ENCODE results near the gene CCDC186. TPM values are rescaled to one million over a fixed set of nuclear protein-coding genes. Genes with fewer than 3 reads are reported as not detected.

CCDC186 gene
- total RNA-seq, 1 experiment from 2014 or later, result 14.3 TPM

DNA sequence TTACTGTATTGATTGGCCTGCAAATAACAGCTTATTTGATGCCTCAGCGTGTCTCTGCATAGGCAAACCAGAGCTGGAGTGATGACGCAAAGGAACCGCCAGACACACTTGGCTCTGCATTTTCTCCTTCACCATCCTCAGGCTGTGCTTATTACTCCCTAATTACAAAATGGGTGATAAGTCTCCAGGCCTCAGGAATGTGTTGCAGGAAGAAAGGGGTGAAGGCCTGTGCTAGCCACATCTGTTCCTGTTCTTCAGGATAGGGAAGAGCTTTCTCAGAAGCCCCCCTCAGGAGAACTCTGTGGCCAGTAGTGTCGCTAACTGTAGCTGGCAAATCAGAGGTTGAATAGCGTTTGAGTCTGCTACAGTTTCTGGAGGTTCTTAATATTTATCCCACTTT, 10.3 kb upstream of the CCDC186 start:
- intact Hi-C loops (cut with micrococcal nuclease; ENCODE audit: unreplicated experiment), result no loop called here
- no peaks in the 10 kb centered on the region for H3F3A ChIP-seq (ENCODE audit: insufficient read depth, low read depth)
- POLR2A ChIA-PET (ENCODE audit: unreplicated experiment), result no interaction called here
- TF ChIP-seq, protein P1, sequence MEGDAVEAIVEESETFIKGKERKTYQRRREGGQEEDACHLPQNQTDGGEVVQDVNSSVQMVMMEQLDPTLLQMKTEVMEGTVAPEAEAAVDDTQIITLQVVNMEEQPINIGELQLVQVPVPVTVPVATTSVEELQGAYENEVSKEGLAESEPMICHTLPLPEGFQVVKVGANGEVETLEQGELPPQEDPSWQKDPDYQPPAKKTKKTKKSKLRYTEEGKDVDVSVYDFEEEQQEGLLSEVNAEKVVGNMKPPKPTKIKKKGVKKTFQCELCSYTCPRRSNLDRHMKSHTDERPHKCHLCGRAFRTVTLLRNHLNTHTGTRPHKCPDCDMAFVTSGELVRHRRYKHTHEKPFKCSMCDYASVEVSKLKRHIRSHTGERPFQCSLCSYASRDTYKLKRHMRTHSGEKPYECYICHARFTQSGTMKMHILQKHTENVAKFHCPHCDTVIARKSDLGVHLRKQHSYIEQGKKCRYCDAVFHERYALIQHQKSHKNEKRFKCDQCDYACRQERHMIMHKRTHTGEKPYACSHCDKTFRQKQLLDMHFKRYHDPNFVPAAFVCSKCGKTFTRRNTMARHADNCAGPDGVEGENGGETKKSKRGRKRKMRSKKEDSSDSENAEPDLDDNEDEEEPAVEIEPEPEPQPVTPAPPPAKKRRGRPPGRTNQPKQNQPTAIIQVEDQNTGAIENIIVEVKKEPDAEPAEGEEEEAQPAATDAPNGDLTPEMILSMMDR (conservative IDR thresholded peaks at IDR 0.05), result no peak
- no peak for TF ChIP-seq EZH2 (IDR thresholded peaks at IDR 0.05; ENCODE audit: low read depth)
- no peaks in the 10 kb centered on the region for H3K79me2 ChIP-seq (ENCODE audit: low read depth)
- H3K9me2 ChIP-seq (ENCODE audit: insufficient read depth), result no peaks in the 10 kb centered on the region
- CTCF ChIA-PET, result no interaction called here
- DNase-seq, result no peak
- H3K27ac ChIP-seq, result no peak overlapping the region
- no TSS peak for BruUV-seq (replicated peaks)
- H3K9me3 ChIP-seq (ENCODE audit: insufficient read depth, low read depth), result no peaks in the 10 kb centered on the region
- H3K36me3 ChIP-seq (ENCODE audit: low read depth), result no peaks in the 10 kb centered on the region
- H2AFZ ChIP-seq, result no peak overlapping the region
- H3K4me1 ChIP-seq (replicated peaks; ENCODE audit: insufficient read depth), result no peaks in the 10 kb centered on the region; the same call in 1 of the 2 replicates
- no peak overlapping the region for H3K4me3 ChIP-seq
- H3K27me3 ChIP-seq (ENCODE audit: insufficient read depth, low read depth), result no peaks in the 10 kb centered on the region
- H4K20me1 ChIP-seq (ENCODE audit: insufficient read depth), result no peaks in the 10 kb centered on the region
- H3K4me2 ChIP-seq, result no peak overlapping the region

DNA sequence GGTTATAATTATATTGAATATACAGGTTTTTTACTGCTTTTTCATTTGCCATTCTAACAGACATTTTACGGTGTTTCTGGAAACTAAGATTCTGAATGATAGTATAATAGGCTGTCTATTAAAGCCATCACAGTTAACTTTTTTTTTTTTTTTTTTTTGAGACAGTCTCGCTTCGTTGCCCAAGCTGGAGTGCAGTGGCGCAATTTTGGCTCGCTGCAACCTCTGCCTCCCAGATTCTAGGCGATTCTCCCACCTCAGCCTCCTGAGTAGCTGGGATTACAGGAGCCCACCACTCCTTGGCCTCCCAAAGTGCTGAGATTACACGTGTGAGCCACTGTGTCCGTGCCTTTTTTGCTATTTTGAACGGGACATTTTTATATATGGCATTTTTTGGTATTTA, 9.6 kb upstream of the CCDC186 start:
- no peak for DNase-seq
- no TSS peak for BruUV-seq (replicated peaks)
- no peak for TF ChIP-seq EZH2 (IDR thresholded peaks at IDR 0.05; ENCODE audit: low read depth)
- TF ChIP-seq, protein P1 (conservative IDR thresholded peaks at IDR 0.05), result no peak
- H3F3A ChIP-seq (ENCODE audit: insufficient read depth, low read depth), result no peaks in the 10 kb centered on the region
- H3K36me3 ChIP-seq (ENCODE audit: low read depth), result no peaks in the 10 kb centered on the region
- no peaks in the 10 kb centered on the region for H3K27me3 ChIP-seq (ENCODE audit: insufficient read depth, low read depth)
- H3K27ac ChIP-seq, result no peak overlapping the region
- intact Hi-C loops (cut with micrococcal nuclease; ENCODE audit: unreplicated experiment), result no loop called here
- ChIA-PET CTCF (no interaction called here), POLR2A (ENCODE audit: unreplicated experiment) (no interaction called here)
- no peaks in the 10 kb centered on the region for H3K9me2 ChIP-seq (ENCODE audit: insufficient read depth)
- H4K20me1 ChIP-seq (ENCODE audit: insufficient read depth), result no peaks in the 10 kb centered on the region
- H3K4me3 ChIP-seq, result no peak overlapping the region
- H3K4me2 ChIP-seq, result no peak overlapping the region
- H3K9me3 ChIP-seq (ENCODE audit: insufficient read depth, low read depth), result no peaks in the 10 kb centered on the region
- H3K79me2 ChIP-seq (ENCODE audit: low read depth), result no peaks in the 10 kb centered on the region
- H2AFZ ChIP-seq, result no peak overlapping the region
- H3K4me1 ChIP-seq (replicated peaks; ENCODE audit: insufficient read depth), result no peaks in the 10 kb centered on the region; the same call in 1 of the 2 replicates

DNA sequence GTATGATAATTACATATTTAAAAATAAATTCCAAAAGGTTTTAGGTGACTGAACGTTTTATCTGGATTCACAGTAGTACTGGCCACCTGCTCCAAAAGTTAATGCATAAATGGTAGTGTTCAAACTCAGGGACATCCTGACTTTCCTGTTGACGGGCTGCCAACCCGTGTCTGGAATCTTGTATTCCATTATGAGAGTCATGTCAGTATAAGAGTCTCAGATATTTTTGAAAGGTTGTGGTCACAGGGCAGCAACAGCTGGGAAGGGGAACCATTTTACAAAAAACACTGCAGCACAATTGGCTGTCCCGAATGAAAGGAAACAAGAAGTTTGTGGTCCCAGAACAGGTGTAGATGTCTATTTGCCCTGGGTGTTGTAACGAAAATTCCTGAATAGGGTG, 8.0 kb upstream of the CCDC186 start:
- H3K79me2 ChIP-seq (ENCODE audit: low read depth), result no peaks in the 10 kb centered on the region
- no peaks in the 10 kb centered on the region for H3K9me2 ChIP-seq (ENCODE audit: insufficient read depth)
- no peaks in the 10 kb centered on the region for H3K9me3 ChIP-seq (ENCODE audit: insufficient read depth, low read depth)
- ChIA-PET CTCF (no interaction called here), POLR2A (ENCODE audit: unreplicated experiment) (no interaction called here)
- no peaks in the 10 kb centered on the region for H3F3A ChIP-seq (ENCODE audit: insufficient read depth, low read depth)
- H3K27ac ChIP-seq, result no peak overlapping the region
- H3K4me3 ChIP-seq, result no peak overlapping the region
- H4K20me1 ChIP-seq (ENCODE audit: insufficient read depth), result no peaks in the 10 kb centered on the region
- no peaks in the 10 kb centered on the region for H3K36me3 ChIP-seq (ENCODE audit: low read depth)
- H3K27me3 ChIP-seq (ENCODE audit: insufficient read depth, low read depth), result no peaks in the 10 kb centered on the region
- peak in 1 of 2 experiments; percentile 42 for DNase-seq
- peaks cover 4% of the 10 kb centered on the region; the same call in 1 of the 2 replicates for H3K4me1 ChIP-seq (replicated peaks; ENCODE audit: insufficient read depth)
- no TSS peak for BruUV-seq (replicated peaks)
- no peak for TF ChIP-seq EZH2 (IDR thresholded peaks at IDR 0.05; ENCODE audit: low read depth)
- intact Hi-C loops (cut with micrococcal nuclease; ENCODE audit: unreplicated experiment), result no loop called here
- no peak overlapping the region for H3K4me2 ChIP-seq
- H2AFZ ChIP-seq, result no peak overlapping the region

DNA sequence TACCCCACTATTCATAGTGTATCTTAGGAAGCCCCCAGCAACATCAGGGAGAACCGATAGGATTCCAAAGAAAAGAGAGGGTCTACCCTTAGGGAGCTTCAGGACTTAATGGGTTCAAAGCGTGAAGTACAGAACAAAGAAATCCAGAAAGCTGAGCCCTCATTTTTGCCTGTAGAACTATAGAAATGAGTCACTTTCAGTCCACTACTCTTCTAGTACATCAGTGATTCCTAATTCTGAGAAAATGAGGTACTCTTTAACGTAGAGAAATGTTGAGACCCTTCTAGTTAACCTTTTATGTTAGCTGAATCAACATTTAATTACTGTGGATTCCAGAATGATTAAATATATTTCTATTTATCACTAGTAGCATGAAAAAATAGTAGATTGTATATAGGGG, 6.9 kb upstream of the CCDC186 start:
- no peak overlapping the region for H3K4me2 ChIP-seq
- no peaks in the 10 kb centered on the region for H3F3A ChIP-seq (ENCODE audit: insufficient read depth, low read depth)
- ChIA-PET POLR2A (ENCODE audit: unreplicated experiment) (interaction anchor here (0.7 kb wide), 1 partner anchor 33 kb away, joined by 3 read pairs; no protein-coding TSS in a partner anchor), CTCF (no interaction called here)
- no peaks in the 10 kb centered on the region for H3K36me3 ChIP-seq (ENCODE audit: low read depth)
- H2AFZ ChIP-seq, result no peak overlapping the region
- no peaks in the 10 kb centered on the region for H3K27me3 ChIP-seq (ENCODE audit: insufficient read depth, low read depth)
- H3K27ac ChIP-seq, result no peak overlapping the region
- intact Hi-C loops (cut with micrococcal nuclease; ENCODE audit: unreplicated experiment), result no loop called here
- no peaks in the 10 kb centered on the region for H3K79me2 ChIP-seq (ENCODE audit: low read depth)
- no TSS peak for BruUV-seq (replicated peaks)
- no peaks in the 10 kb centered on the region for H3K9me3 ChIP-seq (ENCODE audit: insufficient read depth, low read depth)
- no peak overlapping the region for H3K4me3 ChIP-seq
- no peaks in the 10 kb centered on the region for H4K20me1 ChIP-seq (ENCODE audit: insufficient read depth)
- no peak for DNase-seq
- TF ChIP-seq, protein P1 (conservative IDR thresholded peaks at IDR 0.05), result no peak
- no peak for TF ChIP-seq EZH2 (IDR thresholded peaks at IDR 0.05; ENCODE audit: low read depth)
- H3K9me2 ChIP-seq (ENCODE audit: insufficient read depth), result no peaks in the 10 kb centered on the region
- peaks cover 9% of the 10 kb centered on the region for H3K4me1 ChIP-seq (replicated peaks; ENCODE audit: insufficient read depth)

Data from PC-9 (cell line).